HEK293T (cell line): ENCODE results near the gene HMGXB3.

Experiments
- CTCF ChIA-PET: fragments of 350-600 bp; formaldehyde crosslinking; extraction: SDS; loops from one replicate; lab custom pipeline; 2021; ENCODE audit warnings: antibody characterized with exemption, inconsistent platforms; lab: Yijun Ruan, JAX
- POLR2A ChIA-PET: fragments of 350-600 bp; formaldehyde crosslinking; extraction: SDS; loops from one replicate; lab custom pipeline; 2020; ENCODE audit warnings: antibody characterized with exemption, inconsistent platforms; lab: Yijun Ruan, JAX
- DNase-seq: peaks from one replicate; pipeline ENCODE4 v3.0.0; 2012; ENCODE audit warnings: mixed read lengths; ENCODE audit errors: extremely low spot score
- ARNT ChIP-seq: fragments of 450-650 bp; IDR thresholded peaks from 2 replicates; pipeline ENCODE4 v1.6.1; 2017; ENCODE audit warnings: mild to moderate bottlenecking
- BHLHE40 ChIP-seq: fragments of 450-650 bp; IDR thresholded peaks from 2 replicates; pipeline ENCODE4 v1.6.1; 2016; ENCODE audit warnings: mild to moderate bottlenecking, moderate library complexity, borderline replicate concordance
- CTBP1 ChIP-seq: fragments of 450-650 bp; IDR thresholded peaks from 2 replicates; pipeline ENCODE4 v1.6.1; 2016; ENCODE audit warnings: borderline replicate concordance
- ELF4 ChIP-seq: fragments of 450-650 bp; IDR thresholded peaks from 2 replicates; pipeline ENCODE4 v1.6.1; 2017; ENCODE audit warnings: antibody characterized with exemption
- FOXA1 ChIP-seq: fragments of 450-650 bp; IDR thresholded peaks from 2 replicates; pipeline ENCODE4 v1.6.1; 2016; ENCODE audit warnings: mild to moderate bottlenecking
- FOXK2 ChIP-seq: fragments of 450-650 bp; IDR thresholded peaks from 2 replicates; pipeline ENCODE4 v1.6.1; 2016; ENCODE audit warnings: mild to moderate bottlenecking
- FOXM1 ChIP-seq: fragments of 450-650 bp; IDR thresholded peaks from 2 replicates; pipeline ENCODE4 v1.6.1; 2017; ENCODE audit warnings: mild to moderate bottlenecking, borderline replicate concordance
- HDGF ChIP-seq: fragments of 450-650 bp; IDR thresholded peaks from 2 replicates; pipeline ENCODE4 v1.6.1; 2017; ENCODE audit warnings: antibody characterized with exemption, borderline replicate concordance
- L3MBTL2 ChIP-seq: fragments of 450-650 bp; conservative IDR thresholded peaks from 2 replicates; pipeline ENCODE4 v1.6.1; 2016; ENCODE audit warnings: mild to moderate bottlenecking
- LEF1 ChIP-seq: fragments of 450-650 bp; IDR thresholded peaks from 2 replicates; pipeline ENCODE4 v1.6.1; 2017; ENCODE audit warnings: mild to moderate bottlenecking, borderline replicate concordance
- NFRKB ChIP-seq: fragments of 450-650 bp; IDR thresholded peaks from 2 replicates; pipeline ENCODE4 v1.6.1; 2016; ENCODE audit warnings: mild to moderate bottlenecking, moderate library complexity
- PKNOX1 ChIP-seq: fragments of 450-650 bp; IDR thresholded peaks from 2 replicates; pipeline ENCODE4 v1.6.1; 2016
- SP1 ChIP-seq: fragments of 450-650 bp; IDR thresholded peaks from 2 replicates; pipeline ENCODE4 v1.6.1; 2017
- SUZ12 ChIP-seq: fragments of 450-650 bp; IDR thresholded peaks from 2 replicates; pipeline ENCODE4 v1.6.1; 2016; ENCODE audit warnings: mild to moderate bottlenecking
- TARDBP ChIP-seq: fragments of 450-650 bp; IDR thresholded peaks from 2 replicates; pipeline ENCODE4 v1.6.1; 2016
- ZNF384 ChIP-seq: fragments of 450-650 bp; IDR thresholded peaks from 2 replicates; pipeline ENCODE4 v1.6.1; 2016

HMGXB3 gene

DNA sequence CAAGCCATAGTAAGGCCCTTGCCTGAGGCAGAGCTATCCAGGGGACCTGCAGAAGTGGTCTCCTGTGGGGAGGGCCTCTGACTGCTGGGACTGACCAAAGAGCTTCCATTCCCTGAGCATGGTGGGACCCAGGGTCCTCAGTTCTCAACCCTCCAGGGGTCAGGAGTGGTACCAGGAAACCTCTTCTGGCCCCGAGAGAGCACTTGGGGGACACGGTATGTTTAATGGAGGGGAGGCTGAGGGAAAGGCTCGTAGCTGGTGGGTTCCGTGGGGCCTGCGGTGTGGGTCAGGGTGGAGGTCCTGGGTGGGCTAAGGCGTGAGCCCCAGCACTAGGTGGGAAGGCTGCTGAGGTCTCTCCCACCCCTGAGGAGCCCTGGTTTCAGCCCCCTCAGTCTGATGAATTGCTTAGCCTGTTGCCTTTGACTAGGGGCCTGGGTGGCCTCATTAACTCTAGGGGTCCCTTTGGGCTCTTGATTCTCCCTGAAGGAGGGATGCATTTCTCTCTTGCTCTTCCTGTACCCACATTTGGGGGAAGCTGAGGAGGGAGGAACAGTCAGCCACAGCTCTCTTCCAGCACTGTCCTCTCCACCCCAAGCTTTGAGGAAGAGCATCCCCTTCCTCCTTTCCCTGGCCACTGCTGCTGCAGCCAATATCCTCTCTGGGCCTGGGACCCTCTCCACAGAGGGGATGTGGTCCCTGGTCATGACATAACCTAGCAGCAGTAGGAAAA lies 51.9 kb downstream of the HMGXB3 start:
- no peak for DNase-seq
- ChIA-PET CTCF (no interaction called here), POLR2A (no interaction called here)
- TF ChIP-seq ARNT (no peak), ELF4 (no peak), FOXA1 (no peak), LEF1 (no peak), BHLHE40 (no peak), SP1 (no peak), TARDBP (no peak), NFRKB (no peak), ZNF384 (no peak), CTBP1 (no peak), FOXK2 (no peak), SUZ12 (no peak), FOXM1 (no peak), L3MBTL2 (no peak), PKNOX1 (no peak), HDGF (no peak)

DNA sequence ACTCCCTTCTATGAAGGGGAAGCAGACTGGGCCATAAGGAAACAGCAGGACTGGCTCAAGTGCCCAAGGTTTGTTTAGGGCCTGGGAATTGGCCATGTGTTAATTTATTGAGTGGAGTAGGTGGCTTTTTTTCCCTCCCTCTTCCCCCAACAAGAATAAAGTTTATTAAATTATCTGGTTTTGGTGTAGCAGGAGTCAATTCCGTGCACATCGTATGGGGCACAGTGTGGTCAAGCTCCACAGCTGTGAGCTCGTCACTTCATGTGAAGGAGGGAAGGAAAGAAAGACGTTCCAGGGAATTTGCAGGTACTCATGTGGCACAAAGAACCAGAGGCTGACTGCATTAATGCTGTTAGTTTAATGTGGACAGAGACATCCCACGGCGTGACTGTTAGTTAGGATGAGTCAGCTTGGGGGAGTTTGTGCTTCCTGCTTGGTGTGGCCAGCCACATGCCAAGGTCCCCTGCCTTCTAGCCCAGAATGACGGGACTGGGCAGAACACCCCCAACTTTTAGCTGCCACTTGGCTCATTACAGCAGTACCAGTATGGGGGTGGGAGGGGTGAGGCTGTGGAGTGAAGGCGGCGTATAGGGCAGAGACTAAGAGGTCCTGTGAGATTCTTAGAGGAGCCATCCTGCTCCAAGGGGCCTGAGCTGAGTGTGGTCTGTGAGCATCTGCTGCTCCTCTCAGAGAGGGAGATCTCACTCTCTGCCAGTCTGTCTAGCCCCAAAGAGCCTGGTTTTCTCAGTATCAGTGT lies 52.6 kb downstream of the HMGXB3 start:
- no peak for TF ChIP-seq SP1
- TF ChIP-seq ARNT: no peak
- TF ChIP-seq FOXM1: no peak
- TF ChIP-seq CTBP1: no peak
- no peak for TF ChIP-seq ELF4
- CTCF ChIA-PET: no interaction called here
- DNase-seq: no peak
- POLR2A ChIA-PET: interaction anchor here (1.0 kb wide), 1 partner anchor 53 kb away, joined by 3 read pairs; the partner anchor contains the start of genes HMGXB3 and TIGD6

DNA sequence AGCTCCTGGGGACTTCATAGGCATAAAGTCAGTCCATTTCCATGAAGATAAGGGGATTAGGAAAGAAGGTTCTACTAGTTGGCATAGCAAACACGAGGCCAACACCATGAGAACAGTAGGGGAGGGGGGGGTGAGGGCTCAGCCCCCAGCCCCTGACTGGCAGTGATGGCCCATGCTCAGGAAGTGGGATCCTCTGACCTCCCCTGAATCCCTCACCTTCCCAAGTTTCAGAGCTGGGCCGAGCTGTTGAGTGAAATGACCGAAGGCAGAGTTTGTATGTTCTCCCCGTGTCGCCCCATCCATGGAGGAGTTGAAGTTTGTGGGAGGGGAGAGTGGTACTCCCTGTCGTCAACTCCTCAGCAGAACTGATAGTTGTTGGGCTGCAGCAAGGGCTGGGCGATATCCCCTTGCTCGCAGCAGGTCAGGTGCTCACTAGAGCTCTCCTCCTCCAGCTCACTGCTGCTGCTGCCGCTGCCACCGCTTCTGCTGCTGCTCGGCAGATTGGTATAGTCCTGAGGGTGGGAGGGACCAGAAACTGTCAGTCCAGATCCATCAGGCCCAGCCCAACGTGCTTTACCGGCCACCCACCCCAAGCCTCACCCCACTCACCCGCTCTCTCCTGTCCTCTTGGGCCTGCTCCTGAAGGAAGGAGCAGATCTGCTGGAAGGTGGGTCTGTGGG lies 53.3 kb downstream of the HMGXB3 start:
- no peak for TF ChIP-seq HDGF
- no peak for TF ChIP-seq FOXM1
- no peak for TF ChIP-seq ELF4
- no peak for TF ChIP-seq FOXA1
- TF ChIP-seq PKNOX1: no peak
- TF ChIP-seq LEF1: no peak
- TF ChIP-seq NFRKB: no peak
- no peak for TF ChIP-seq SP1
- TF ChIP-seq BHLHE40: no peak
- TF ChIP-seq SUZ12: no peak
- TF ChIP-seq CTBP1: no peak
- no peak for TF ChIP-seq FOXK2
- no peak for TF ChIP-seq L3MBTL2
- TF ChIP-seq TARDBP: no peak
- no peak for TF ChIP-seq ZNF384
- no peak for TF ChIP-seq ARNT
- ChIA-PET CTCF (no interaction called here), POLR2A (interaction anchor here (1.0 kb wide), 1 partner anchor 53 kb away, joined by 3 read pairs; the partner anchor contains the start of genes HMGXB3 and TIGD6)
- no peak for DNase-seq

DNA sequence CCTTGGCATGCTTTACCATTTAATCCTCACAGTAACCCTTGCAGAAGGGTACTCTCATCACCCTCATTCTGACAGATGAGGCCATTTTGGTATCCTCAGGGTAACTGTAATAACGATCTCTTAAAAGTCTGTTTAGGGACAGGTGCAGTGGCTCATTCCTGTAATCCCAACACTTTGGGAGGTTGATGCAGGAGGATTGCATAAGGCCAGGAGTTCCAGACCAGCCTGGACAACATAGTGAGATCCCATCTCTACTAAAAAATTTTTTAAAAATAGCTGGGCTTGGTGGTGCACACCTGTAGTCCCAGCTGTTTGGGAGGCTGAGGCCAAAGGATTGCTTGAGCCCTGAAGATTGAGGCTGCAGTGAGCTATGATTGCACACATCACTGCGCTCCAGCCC lies 54.0 kb downstream of the HMGXB3 start:
- no peak for TF ChIP-seq ELF4
- TF ChIP-seq SUZ12: no peak
- no peak for TF ChIP-seq PKNOX1
- TF ChIP-seq BHLHE40: no peak
- no peak for TF ChIP-seq SP1
- TF ChIP-seq FOXK2: no peak
- TF ChIP-seq CTBP1: no peak
- TF ChIP-seq FOXA1: no peak
- TF ChIP-seq LEF1: no peak
- TF ChIP-seq ARNT: no peak
- TF ChIP-seq TARDBP: no peak
- TF ChIP-seq L3MBTL2: no peak
- TF ChIP-seq ZNF384: no peak
- TF ChIP-seq FOXM1: no peak
- TF ChIP-seq HDGF: no peak
- TF ChIP-seq NFRKB: no peak
- ChIA-PET POLR2A (no interaction called here), CTCF (interaction anchor here (1.1 kb wide), 1 partner anchor 9 kb away, joined by 3 read pairs; no protein-coding TSS in a partner anchor)
- no peak for DNase-seq

DNA sequence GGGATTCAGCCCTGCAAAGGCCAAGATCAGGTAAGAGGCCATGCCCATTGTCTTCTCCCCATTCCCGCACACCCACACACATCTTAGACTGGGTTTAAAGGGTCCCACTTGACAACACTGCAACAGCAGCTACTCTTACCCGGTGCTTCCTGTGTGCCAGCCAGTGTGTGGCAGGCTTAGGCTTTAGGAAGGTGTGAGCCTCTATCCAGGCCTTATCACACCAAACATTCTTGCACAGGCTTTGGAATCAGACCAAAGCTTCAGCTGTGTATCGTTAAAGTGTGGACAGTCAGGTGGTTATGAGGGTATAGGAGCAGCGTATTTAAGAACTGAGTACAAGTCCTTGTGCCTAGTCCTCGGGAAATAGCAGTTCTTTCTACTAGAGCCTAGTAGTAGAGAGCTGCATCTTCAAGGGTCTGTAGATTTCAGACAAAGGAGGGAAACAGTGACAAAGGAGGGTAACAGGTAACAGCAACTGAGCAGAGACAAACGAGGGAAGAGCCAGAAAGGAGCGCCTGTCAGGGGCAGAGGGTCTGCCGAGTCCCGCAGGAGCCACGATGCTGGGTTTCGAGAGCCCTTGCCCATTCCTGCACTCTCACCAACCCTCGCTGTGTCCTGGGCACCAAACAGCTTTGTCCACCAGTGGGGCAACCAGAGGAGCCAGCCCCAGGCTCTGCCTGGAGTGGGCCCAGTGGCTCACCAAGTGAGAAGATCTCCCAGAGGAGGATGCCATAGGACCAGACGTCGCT lies 55.0 kb downstream of the HMGXB3 start:
- no peak for DNase-seq
- POLR2A ChIA-PET: no interaction called here
- CTCF ChIA-PET: interaction anchor here (1.1 kb wide), 1 partner anchor 8 kb away, joined by 3 read pairs; no protein-coding TSS in a partner anchor
- no peak for TF ChIP-seq FOXA1
